Islet precursor cell (in vitro differentiated cells): ENCODE results near the gene ADGRA1.

Source experiments
- DNase-seq: peaks from one replicate; pipeline ENCODE4 v3.0.0-alpha.2; 2018

Gene ADGRA1

GRCh38 chr10:133154411-133154810 lies 66.7 kb downstream of the ADGRA1 start:
- no peak for DNase-seq

DNA sequence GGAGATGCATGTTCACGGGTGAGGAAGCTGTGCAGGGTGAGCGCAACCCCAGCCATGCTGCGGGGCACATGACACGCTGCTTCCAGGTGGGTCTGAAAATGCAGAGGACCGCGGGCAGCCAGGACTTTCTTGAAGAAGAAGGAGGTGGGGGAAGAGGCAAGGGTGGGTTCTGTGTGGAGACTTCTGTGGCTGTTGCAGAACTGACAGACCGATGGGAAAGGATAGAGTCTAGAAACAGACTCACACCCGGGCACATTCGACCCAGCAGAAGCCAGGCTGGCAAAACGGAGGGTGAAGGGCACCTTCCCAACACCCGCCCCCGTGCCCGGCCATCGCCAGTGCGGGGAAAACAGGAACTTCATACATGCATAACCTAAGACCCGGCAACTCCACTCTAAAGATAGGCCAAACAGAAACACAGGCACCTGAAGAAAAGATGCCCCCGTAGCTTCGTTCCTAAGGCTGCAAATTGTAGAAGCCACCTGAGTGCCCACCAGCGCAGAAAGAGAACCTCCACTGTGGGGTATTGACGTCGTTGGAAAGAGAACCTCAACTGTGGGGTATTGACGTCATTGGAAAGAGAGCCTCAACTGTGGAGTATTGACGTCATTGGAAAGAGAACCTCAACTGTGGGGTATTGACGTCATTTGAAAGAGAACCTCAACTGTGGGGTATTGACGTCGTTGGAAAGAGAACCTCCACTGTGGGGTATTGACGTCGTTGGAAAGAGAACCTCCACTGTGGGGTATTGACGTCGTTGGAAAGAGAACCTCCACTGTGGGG lies 67.5 kb downstream of the ADGRA1 start:
- peak; percentile 36 for DNase-seq

GRCh38 chr10:133156674-133157579 lies 69.2 kb downstream of the ADGRA1 start:
- peak; percentile 55 for DNase-seq

DNA sequence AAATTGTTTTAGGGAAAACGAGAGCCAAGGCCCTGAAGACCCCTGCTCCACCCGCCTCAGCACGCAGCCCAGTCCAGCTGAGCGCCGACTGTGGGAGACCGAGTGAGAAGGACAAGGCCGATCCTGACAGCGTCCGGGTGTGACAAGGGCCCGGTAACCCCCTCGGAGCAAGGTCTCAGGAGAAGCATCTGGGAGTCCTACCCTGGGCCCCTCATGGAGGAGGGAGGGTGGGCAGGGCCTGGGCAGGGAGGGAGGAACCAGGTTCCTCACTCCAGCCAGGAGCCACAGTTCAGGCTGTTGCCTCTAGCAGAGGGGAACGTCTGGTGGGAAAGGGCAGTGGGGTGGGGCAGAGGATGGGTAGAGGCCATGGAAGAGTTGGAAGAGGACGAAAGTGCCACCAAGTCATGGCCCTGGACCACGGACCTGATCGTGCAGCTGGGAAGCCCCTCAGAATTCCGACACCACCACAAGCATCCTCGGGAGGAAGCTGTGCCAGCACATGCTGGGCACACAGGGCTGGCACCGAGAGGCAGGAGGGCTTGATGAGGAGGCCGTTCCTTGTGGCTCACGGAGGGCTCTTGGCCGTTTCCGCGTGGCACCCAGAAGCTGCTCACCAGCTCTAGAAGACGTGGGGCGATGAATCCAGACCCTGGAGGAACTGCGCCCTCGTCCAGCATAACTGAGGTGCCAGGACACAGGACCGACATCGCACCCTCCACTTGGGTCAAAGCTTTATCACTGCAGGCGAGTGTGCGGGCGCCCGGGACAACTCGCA lies 70.1 kb downstream of the ADGRA1 start:
- DNase-seq: peak; percentile 55

- peak; percentile 45 for DNase-seq
Observed at GRCh38 chr10:133158437-133158755, 70.7 kb downstream of the ADGRA1 start.

DNA sequence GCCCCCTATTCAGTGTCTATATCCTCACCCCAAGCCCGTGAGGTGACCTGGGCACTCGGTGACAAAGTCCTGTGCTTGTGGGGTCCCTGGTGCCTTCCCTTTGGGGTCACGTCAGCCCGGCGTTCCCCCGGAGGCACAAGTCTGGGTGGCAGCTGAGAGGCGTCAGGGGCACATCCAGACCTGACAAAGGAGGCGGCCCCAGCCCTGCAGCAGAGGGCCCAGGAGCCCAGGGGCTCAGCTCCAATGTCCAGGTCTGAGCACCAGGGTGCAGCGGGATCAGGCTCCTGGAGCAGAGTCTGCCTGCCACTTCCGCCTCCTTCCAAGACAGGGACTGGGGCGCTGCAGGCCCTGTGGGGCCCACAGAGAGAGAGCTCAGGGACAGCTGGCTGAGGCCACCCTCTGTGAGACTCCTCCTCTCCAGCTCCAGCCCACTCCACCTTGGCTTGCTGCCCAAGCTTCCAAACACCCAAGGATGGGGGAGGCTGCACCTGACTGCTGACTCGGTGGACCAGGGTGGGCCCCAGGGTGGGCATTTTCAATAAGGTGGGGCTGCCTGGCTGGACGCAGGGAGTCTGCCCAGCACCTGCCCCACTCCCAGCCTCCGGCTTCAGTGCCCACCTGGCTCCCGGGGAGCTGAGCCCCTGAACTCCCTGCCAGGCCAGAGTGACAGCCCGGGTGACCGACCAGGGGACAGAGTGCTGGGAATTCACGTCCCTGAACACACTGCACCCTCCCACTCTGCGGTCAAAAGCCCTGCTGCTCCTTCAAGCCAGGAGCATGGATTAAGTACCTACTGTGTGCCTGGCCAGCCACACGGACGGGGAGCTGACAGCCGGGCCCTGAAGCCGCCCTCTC lies 71.3 kb downstream of the ADGRA1 start:
- DNase-seq: peak; percentile 73

- no peak for DNase-seq
Observed at GRCh38 chr10:133159611-133159949, 71.9 kb downstream of the ADGRA1 start.

DNA sequence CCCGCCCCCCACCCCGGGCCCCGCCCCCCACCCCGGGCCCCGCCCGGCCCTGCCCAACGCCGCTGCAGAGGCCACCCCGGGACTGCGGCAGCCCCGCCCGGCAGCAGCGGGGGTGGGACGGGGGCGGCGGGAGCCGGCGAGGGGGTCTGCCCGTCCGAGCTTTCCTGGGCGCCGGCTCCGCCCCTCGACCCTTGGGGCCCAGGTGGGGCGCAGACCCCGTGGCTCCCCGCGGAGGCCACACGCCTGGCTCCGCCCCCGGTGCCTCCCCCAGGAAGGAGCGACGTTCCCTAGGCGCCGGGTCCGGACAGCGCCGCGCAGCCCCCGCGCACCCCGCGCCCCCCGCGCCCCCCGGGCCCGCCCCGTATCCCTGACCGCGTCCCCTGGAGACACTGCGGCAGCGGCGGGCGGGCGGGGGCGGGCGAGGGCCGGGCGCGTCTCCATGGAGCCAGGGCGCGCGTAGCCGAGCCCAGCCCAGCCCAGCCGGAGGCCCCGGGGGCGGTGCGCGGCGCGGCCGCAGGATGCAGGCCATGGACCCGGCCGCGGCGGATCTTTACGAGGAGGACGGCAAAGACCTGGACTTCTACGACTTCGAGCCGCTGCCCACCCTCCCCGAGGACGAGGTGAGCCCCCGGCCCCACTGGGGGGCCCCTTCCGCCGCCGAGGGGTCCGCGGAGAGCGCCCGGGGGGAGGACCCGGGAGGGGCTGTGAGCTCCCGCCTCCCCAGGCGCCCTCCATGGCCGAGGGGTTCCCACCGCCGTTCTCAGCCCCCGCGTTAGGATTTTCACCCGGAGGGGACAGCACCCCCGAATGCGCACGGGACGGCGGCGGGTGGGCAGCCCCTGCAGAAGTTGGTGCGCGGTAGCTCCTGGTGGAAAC lies 72.5 kb downstream of the ADGRA1 start, which contains the start of gene KNDC1:
TSS of gene KNDC1 (plus strand) at position 270 of the 876 bp plus-strand sequence. CDS start at position 519, 249 bp downstream.
- DNase-seq: peak; percentile 76

DNA sequence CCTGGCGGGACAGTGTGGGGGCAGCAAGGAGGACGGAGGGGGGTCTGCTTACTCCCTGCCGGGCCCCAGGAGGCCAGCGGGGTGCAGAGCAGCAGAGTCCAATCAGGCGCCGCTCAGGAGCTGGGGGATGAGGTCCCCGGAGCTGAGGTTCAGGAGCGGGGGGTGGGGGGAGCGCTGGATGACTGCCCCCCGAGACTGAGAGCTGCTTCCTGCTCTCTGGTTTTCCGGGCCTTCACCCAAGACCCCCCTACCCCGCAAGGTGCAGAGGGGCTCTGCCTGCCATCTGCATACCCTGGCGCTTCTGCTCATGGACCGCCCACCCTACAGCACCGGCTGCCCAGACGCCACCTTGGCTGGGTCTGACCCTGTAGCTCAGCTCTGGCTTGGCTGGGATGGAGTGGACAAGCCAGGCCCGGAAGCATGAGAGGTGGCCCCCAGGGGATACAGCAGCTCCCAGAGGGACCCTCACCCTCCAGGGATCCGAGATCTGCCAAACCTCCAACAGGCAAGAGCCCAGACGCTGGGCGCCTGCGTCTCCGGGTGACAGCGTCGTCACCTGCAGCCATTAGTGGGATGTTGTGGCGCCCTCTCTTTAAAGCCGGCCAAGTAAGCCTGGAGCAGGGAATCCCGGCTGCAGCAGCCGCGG lies 73.2 kb downstream of the ADGRA1 start:
- peak; percentile 58 for DNase-seq

GRCh38 chr10:133161486-133162109 lies 73.9 kb downstream of the ADGRA1 start:
- DNase-seq: peak; percentile 80

GRCh38 chr10:133162178-133162909 lies 74.6 kb downstream of the ADGRA1 start:
- peak; percentile 37 for DNase-seq

GRCh38 chr10:133162910-133163856 lies 75.5 kb downstream of the ADGRA1 start:
- peak; percentile 48 for DNase-seq

DNA sequence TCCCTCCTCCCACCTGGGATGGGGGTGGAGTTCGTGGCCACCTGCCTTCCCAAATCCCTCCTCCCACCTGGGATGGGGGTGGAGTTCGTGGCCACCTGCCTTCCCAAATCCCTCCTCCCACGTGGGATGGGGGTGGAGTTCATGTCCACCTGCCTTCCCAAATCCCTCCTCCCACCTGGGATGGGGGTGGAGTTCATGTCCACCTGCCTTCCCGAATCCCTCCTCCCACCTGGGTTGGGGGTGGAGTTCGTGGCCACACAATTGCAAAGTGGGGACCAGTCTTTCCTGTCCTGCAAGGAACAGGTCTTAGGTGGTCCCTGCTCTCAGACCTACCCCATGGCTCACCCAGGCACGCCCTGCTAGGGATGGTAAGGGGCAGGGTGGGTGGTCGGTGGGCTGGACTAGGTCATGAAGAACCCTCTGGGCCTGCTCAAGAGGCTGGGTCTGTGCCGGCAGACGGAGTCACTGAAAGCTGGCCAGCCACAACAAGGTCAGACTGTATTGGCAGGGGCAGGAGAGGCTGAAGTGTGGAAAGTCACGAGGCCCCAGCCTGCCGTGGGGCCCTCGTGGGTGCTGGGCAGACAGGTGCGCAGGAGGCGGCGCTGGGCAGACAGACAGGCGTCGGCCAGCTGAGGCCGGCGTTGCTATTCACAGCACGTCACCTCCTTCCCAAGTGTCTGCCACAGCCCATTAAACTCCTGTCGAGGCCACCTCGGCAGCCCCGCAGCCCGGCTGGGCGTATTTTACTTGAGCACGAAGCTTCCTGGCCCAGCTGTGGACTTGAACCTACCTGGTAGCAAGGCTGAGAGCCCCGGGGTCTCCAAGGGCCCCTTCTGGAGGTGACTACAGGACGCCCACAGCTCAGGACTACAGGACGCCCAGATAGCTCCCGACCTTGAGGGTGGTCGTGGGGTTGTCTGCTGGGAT lies 76.4 kb downstream of the ADGRA1 start:
- peak; percentile 54 for DNase-seq

DNA sequence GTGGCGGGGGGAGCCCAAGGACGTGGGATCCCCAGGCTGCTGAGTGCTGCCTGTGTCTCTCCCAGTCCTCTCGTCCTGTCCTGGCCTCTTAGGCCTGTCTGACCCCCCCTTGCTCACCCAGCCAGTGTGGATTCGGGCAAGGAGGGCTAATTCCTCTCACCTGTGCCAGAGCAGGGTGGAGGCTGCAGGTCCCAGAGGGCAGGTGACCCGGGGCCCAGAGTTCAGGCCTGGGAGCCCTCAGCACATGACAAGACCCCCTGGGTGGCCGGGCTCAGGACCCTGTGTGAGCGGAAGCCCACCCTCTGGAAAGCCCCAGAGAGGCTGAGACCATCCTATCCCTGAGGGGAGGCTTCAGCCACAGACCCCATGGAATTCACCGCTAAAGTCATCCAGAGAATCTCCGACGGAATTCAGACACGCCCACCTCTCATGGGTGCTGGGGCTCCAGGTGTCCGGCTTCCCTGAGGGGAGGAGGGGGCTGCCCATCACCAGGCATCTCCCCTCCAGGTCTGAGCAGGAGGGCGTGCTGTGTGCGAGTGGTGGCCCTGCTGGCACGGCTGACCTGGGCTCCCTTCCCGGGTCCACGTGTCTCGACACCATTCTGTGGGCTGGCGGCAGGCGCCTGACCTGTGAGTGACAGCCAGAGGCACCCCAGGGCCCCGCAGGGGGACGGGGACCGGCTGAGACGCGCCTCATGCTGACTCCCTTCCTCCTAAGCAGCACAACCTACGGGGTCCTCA lies 77.3 kb downstream of the ADGRA1 start:
- peak; percentile 49 for DNase-seq

DNA sequence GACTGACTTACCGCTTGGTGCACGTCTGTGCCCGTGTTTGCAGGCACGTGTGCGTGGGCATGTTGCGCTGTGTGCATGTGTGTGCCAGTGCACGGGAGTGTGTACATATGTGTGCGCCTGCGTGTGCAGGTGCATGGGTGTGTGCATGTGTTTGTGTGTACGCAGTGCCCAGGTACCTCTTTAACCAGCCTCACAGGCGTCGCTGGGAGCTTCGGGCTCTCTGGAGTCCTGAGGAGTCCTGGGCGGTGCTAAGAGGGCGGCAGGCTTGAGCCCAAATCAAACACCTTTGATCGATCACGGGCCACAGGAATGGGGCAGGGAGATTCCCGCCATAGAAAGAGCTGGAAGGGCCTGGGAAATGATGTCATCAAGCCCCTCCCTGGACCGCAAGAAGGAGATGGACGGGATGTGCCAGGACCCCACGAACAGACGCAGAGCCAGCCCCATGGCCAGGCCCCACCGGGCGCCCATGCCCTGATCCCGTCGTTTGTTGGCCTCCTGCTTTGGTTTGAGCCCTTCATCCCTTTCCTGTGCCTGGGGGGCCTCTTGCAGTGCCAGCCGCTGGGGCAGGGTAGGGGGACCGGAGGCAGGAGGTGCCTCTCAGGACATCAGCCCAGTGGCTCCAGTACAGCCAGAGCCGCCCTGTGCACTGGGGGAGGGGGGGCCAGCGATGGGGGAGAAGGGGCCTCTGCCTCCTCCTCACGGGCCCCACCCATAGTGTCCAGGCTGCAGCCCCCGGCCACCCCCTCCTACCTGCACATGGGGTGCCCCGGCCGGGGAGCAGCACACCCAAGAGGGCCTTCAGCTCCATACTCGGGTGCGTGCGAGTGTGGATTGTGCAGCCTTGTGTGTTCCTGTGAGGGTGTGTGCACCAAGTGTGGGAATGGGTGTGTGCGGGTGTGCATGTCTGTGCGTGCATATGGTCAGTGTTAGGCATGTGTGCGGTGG lies 78.1 kb downstream of the ADGRA1 start:
- peak; percentile 44 for DNase-seq
